Spinal cord (tissue), 10 donors: Measurements from ENCODE around the gene PCNT. TPM values are rescaled to one million over a fixed set of nuclear protein-coding genes. Genes with fewer than 3 reads are reported as not detected.
"Not testable (repeated sequence)": the region's sequence is repeated elsewhere in the genome, so short reads cannot be mapped to it uniquely, and the experiment has no call there.

Source experiments
- DNase-seq, 6 donors: peaks; one replicate each; pipeline versions ENCODE4 v3.0.0 to v3.0.0-alpha.2; 2013 to 2015; ENCODE audit warnings: low spot score in 6 of 6, low read depth in 4 of 6
- H3K27ac ChIP-seq: one replicate; pipeline ENCODE4 v1.5.1; 2013; ENCODE audit warnings: low read depth, low read length, control low read depth
- H3K27me3 ChIP-seq: one replicate; pipeline ENCODE4 v1.6.1; 2013; ENCODE audit warnings: low read length; ENCODE audit not compliant: control insufficient read depth, insufficient read depth
- H3K36me3 ChIP-seq: one replicate; pipeline ENCODE4 v1.6.1; 2013; ENCODE audit warnings: low read length; ENCODE audit not compliant: control insufficient read depth, insufficient read depth
- H3K4me1 ChIP-seq: one replicate; pipeline ENCODE4 v1.6.1; 2013; ENCODE audit warnings: low read length; ENCODE audit not compliant: control insufficient read depth, insufficient read depth
- H3K4me3 ChIP-seq: one replicate; pipeline ENCODE4 v1.5.1; 2013; ENCODE audit warnings: low read depth, low read length, control low read depth
- H3K9me3 ChIP-seq: one replicate; pipeline ENCODE4 v1.6.1; 2013; ENCODE audit warnings: low read length; ENCODE audit not compliant: control insufficient read depth, insufficient read depth
- WGBS: methylation state at CpG from one replicate; pipeline ENCODE4 v1.1.5; 2013; ENCODE audit warnings: missing lambda C conversion rate; ENCODE audit not compliant: insufficient coverage; 5-methylcytosine and 5-hydroxymethylcytosine counted together
- polyA plus RNA-seq, 2 donors: library from polyadenylated mRNA; unstranded; fragments of 120-200 nt; gene quantifications; one replicate each; pipeline ENCODE4 v1.2.1, GENCODE V29; 2013; ENCODE audit not compliant: insufficient read length in 2 of 2
- total RNA-seq, 2 donors: library from RNA; depleted of rRNA in 1 of 2; stranded (reverse); fragments of 120-200 nt in 1 of 2; fragments of >200 nt in 1 of 2; gene quantifications; one replicate each; pipeline versions ENCODE4 v1.2.3 to v1.2.4, GENCODE V29; 2013 to 2014
- donor health status: healthy.

PCNT gene
- total and polyA plus RNA-seq, 4 donors: 18.4 to 47.4 (median 29.9) TPM

- peaks cover 79% of the 10 kb centered on the region for H3K36me3 ChIP-seq
- H3K27ac ChIP-seq: no peak overlapping the region
Observed at GRCh38 chr21:46397211-46397905, 73.4 kb downstream of the PCNT start.

GRCh38 chr21:46397993-46398392, 74.0 kb downstream of the PCNT start:
- Histone ChIP-seq H3K36me3 (peaks cover 79% of the 10 kb centered on the region), H3K4me3 (no peak overlapping the region), H3K4me1 (peaks cover 20% of the 10 kb centered on the region), H3K27me3 (no peaks in the 10 kb centered on the region), H3K9me3 (no peaks in the 10 kb centered on the region), H3K27ac (no peak overlapping the region)
- DNase-seq: no peak
- 96% methylated on average over 21 of the region's 22 CpGs for WGBS

More at GRCh38 chr21:46397211-46397905, 73.4 kb downstream of the PCNT start:
- no peaks in the 10 kb centered on the region for H3K9me3 ChIP-seq
- WGBS: 94% methylated on average over 16 of the region's 21 CpGs
- no peaks in the 10 kb centered on the region for H3K27me3 ChIP-seq
- no peak for DNase-seq
- H3K4me1 ChIP-seq: peaks cover 20% of the 10 kb centered on the region
- no peak overlapping the region for H3K4me3 ChIP-seq

GRCh38 chr21:46399129-46399528, 75.2 kb downstream of the PCNT start:
- no CpG with 5 or more reads among the region's 1 CpG for WGBS
- Histone ChIP-seq H3K36me3 (peaks cover 78% of the 10 kb centered on the region), H3K4me1 (peaks cover 9% of the 10 kb centered on the region), H3K9me3 (no peaks in the 10 kb centered on the region), H3K27me3 (no peaks in the 10 kb centered on the region), H3K4me3 (no peak overlapping the region), H3K27ac (no peak overlapping the region)
- no peak for DNase-seq

GRCh38 chr21:46399686-46400085, 75.7 kb downstream of the PCNT start:
- peaks cover 80% of the 10 kb centered on the region for H3K36me3 ChIP-seq
- no peak overlapping the region for H3K4me3 ChIP-seq
- no peaks in the 10 kb centered on the region for H3K27me3 ChIP-seq
- H3K27ac ChIP-seq: no peak overlapping the region
- DNase-seq: no peak
- 90% methylated on average over 7 of the region's 10 CpGs for WGBS
- peaks cover 4% of the 10 kb centered on the region for H3K4me1 ChIP-seq
- H3K9me3 ChIP-seq: no peaks in the 10 kb centered on the region

GRCh38 chr21:46401186-46401910, 77.4 kb downstream of the PCNT start:
- H3K36me3 ChIP-seq: peaks cover 80% of the 10 kb centered on the region
- 95% methylated on average over 13 of the region's 13 CpGs for WGBS

GRCh38 chr21:46402421-46402820, 78.5 kb downstream of the PCNT start:
- 88% methylated on average over 14 of the region's 15 CpGs for WGBS
- H3K4me1 ChIP-seq: no peaks in the 10 kb centered on the region
- DNase-seq: no peak
- H3K9me3 ChIP-seq: no peaks in the 10 kb centered on the region
- peaks cover 72% of the 10 kb centered on the region for H3K36me3 ChIP-seq
- H3K27me3 ChIP-seq: no peaks in the 10 kb centered on the region
- H3K27ac ChIP-seq: no peak overlapping the region
- H3K4me3 ChIP-seq: no peak overlapping the region

More at GRCh38 chr21:46401186-46401910, 77.4 kb downstream of the PCNT start:
- Histone ChIP-seq H3K4me1 (no peaks in the 10 kb centered on the region), H3K9me3 (no peaks in the 10 kb centered on the region), H3K27me3 (no peaks in the 10 kb centered on the region), H3K27ac (no peak overlapping the region), H3K4me3 (no peak overlapping the region)
- DNase-seq: no peak

GRCh38 chr21:46403234-46403811, 79.4 kb downstream of the PCNT start:
- not testable (repeated sequence) for H3K4me1 ChIP-seq, H3K27ac ChIP-seq, DNase-seq, H3K9me3 ChIP-seq, H3K4me3 ChIP-seq, H3K27me3 ChIP-seq
- WGBS: 96% methylated on average over 47 of the region's 47 CpGs
- H3K36me3 ChIP-seq: peaks cover 63% of the 10 kb centered on the region

GRCh38 chr21:46404306-46404705, 80.3 kb downstream of the PCNT start:
- Histone ChIP-seq H3K27ac (no peak overlapping the region), H3K4me1 (no peaks in the 10 kb centered on the region), H3K9me3 (no peaks in the 10 kb centered on the region), H3K36me3 (peaks cover 53% of the 10 kb centered on the region), H3K27me3 (no peaks in the 10 kb centered on the region), H3K4me3 (no peak overlapping the region)
- no peak for DNase-seq
- 100% methylated on average over 1 of the region's 14 CpGs for WGBS

GRCh38 chr21:46406001-46406400, 82.0 kb downstream of the PCNT start:
- Histone ChIP-seq H3K27ac (no peak overlapping the region), H3K36me3 (peaks cover 49% of the 10 kb centered on the region), H3K4me1 (no peaks in the 10 kb centered on the region), H3K27me3 (no peaks in the 10 kb centered on the region), H3K9me3 (no peaks in the 10 kb centered on the region), H3K4me3 (no peak overlapping the region)
- DNase-seq: no peak
- WGBS: no CpG with 5 or more reads among the region's 8 CpGs
